CD14-positive monocyte (primary cell): ENCODE data around the gene SCN10A. TPM values are rescaled to one million over a fixed set of nuclear protein-coding genes. Genes with fewer than 3 reads are reported as not detected.

Source experiments
- DNase-seq, 3 donors: peaks; one replicate each; pipeline ENCODE4 v3.0.0-alpha.2; 2011 to 2022
- H2AFZ ChIP-seq: 2 replicates; pipeline ENCODE4 v1.6.0; 2012; ENCODE audit warnings: mild to moderate bottlenecking, low read depth, low read length, inconsistent platforms; ENCODE audit not compliant: insufficient read depth, poor library complexity, severe bottlenecking
- H3K27ac ChIP-seq, 2 donors: 1 replicate in 1 of 2; 2 replicates in 1 of 2; pipeline ENCODE4 v1.5.1; 2012 to 2013; ENCODE audit warnings: low read length in 2 of 2, control low read depth in 1 of 2, inconsistent platforms in 1 of 2, low read depth in 1 of 2, mild to moderate bottlenecking in 1 of 2
- H3K27me3 ChIP-seq, 2 donors: one replicate each; pipeline versions ENCODE4 v1.6.0 to v1.6.1; 2011 to 2013; ENCODE audit warnings: low read length in 2 of 2; ENCODE audit not compliant: control insufficient read depth in 2 of 2, insufficient read depth in 2 of 2
- H3K36me3 ChIP-seq, 2 donors: replicated peaks in 1 of 2; 1 replicate in 1 of 2; 2 replicates in 1 of 2; pipeline versions ENCODE4 v1.5.1 to v1.6.1; 2012 to 2013; ENCODE audit warnings: low read length in 2 of 2, control low read depth in 1 of 2, inconsistent platforms in 1 of 2, mild to moderate bottlenecking in 1 of 2; ENCODE audit not compliant: insufficient read depth in 2 of 2, control insufficient read depth in 1 of 2
- H3K4me1 ChIP-seq, 2 donors: 1 replicate in 1 of 2; 2 replicates in 1 of 2; pipeline versions ENCODE4 v1.5.1 to v1.6.1; 2012 to 2013; ENCODE audit warnings: low read length in 2 of 2, control low read depth in 1 of 2, inconsistent platforms in 1 of 2, mild to moderate bottlenecking in 1 of 2, moderate library complexity in 1 of 2; ENCODE audit not compliant: insufficient read depth in 2 of 2, control insufficient read depth in 1 of 2
- H3K4me2 ChIP-seq: replicated peaks from 2 replicates; pipeline ENCODE3; 2012; ENCODE audit warnings: low read length, moderate library complexity, mild to moderate bottlenecking; ENCODE audit not compliant: poor library complexity, severe bottlenecking; ENCODE audit errors: extremely low read depth
- H3K4me3 ChIP-seq, 3 experiments: fragments of 200-600 bp in 1 of 3; sonication (generic) in 1 of 3; replicated peaks in 1 of 3; 1 replicate in 2 of 3; 2 replicates in 1 of 3; pipeline ENCODE4 v1.5.1; 2011 to 2013; ENCODE audit warnings: low read length in 3 of 3, mild to moderate bottlenecking in 3 of 3, control low read depth in 2 of 3, low read depth in 2 of 3, inconsistent platforms in 1 of 3, moderate library complexity in 1 of 3
- H3K79me2 ChIP-seq: 2 replicates; pipeline ENCODE4 v1.6.0; 2012; ENCODE audit warnings: mild to moderate bottlenecking, control low read depth, inconsistent platforms, low read length, moderate library complexity; ENCODE audit not compliant: insufficient read depth
- H3K9ac ChIP-seq: 2 replicates; pipeline ENCODE4 v1.6.0; 2017; ENCODE audit warnings: low read length, mild to moderate bottlenecking; ENCODE audit not compliant: insufficient read depth, poor library complexity, severe bottlenecking
- H3K9me3 ChIP-seq, 2 donors: replicated peaks in 1 of 2; 1 replicate in 1 of 2; 2 replicates in 1 of 2; pipeline versions ENCODE4 v1.5.1 to v1.6.1; 2012 to 2013; ENCODE audit warnings: low read length in 2 of 2, control low read depth in 1 of 2; ENCODE audit not compliant: control insufficient read depth in 1 of 2, insufficient read depth in 1 of 2
- H4K20me1 ChIP-seq: 2 replicates; pipeline ENCODE4 v1.6.0; 2012; ENCODE audit warnings: mild to moderate bottlenecking, low read length, control low read depth, moderate library complexity; ENCODE audit not compliant: insufficient read depth
- H3K27ac Mint-ChIP-seq, 7 donors: one replicate each; pipeline ENCODE4 v1.8.0; 2020; ENCODE audit warnings: mild to moderate bottlenecking in 7 of 7, mixed read lengths in 7 of 7, moderate library complexity in 6 of 7, inconsistent platforms in 2 of 7
- H3K27me3 Mint-ChIP-seq, 3 donors: one replicate each; pipeline ENCODE4 v1.8.0; 2021 to 2022; ENCODE audit warnings: low read depth in 3 of 3, mild to moderate bottlenecking in 3 of 3, mixed read lengths in 3 of 3, moderate library complexity in 3 of 3, inconsistent platforms in 1 of 3
- H3K36me3 Mint-ChIP-seq, 2 donors: one replicate each; pipeline ENCODE4 v1.8.0; 2020; ENCODE audit warnings: mixed read lengths in 2 of 2, inconsistent platforms in 1 of 2, mild to moderate bottlenecking in 1 of 2
- H3K4me1 Mint-ChIP-seq: one replicate; pipeline ENCODE4 v1.8.0; 2020; ENCODE audit warnings: mild to moderate bottlenecking, mixed read lengths
- H3K4me3 Mint-ChIP-seq, 2 donors: one replicate each; pipeline ENCODE4 v1.8.0; 2020; ENCODE audit warnings: mild to moderate bottlenecking in 2 of 2, mixed read lengths in 2 of 2, moderate library complexity in 1 of 2
- H3K9me3 Mint-ChIP-seq, 7 donors: one replicate each; pipeline ENCODE4 v1.8.0; 2020 to 2022; ENCODE audit warnings: mixed read lengths in 7 of 7, mild to moderate bottlenecking in 6 of 7, moderate library complexity in 6 of 7, inconsistent platforms in 2 of 7
- WGBS: methylation state at CpG from one replicate; pipeline ENCODE4 v1.1.5; 2013; ENCODE audit warnings: missing lambda C conversion rate; ENCODE audit not compliant: insufficient coverage; 5-methylcytosine and 5-hydroxymethylcytosine counted together
- intact Hi-C, 2 donors: fragments of 100-400 bp; cut with micrococcal nuclease; formaldehyde crosslinking; loops; one replicate each; pipeline versions ENCODE4 v1.15.0 to v1.15.1; 2023
- polyA plus RNA-seq, 3 donors: library from polyadenylated mRNA; depleted of rRNA in 1 of 3; unstranded in 2 of 3; stranded (reverse) in 1 of 3; fragments of 300-500 nt in 2 of 3; fragments of >200 nt in 1 of 3; fragmentation: Illumina TruSeq in 2 of 3; gene quantifications; 1 replicate in 2 of 3; 2 replicates in 1 of 3; pipeline ENCODE4 v1.2.3, GENCODE V29; 2012 to 2021
- TF ChIP-seq, protein P1 (sequence below): fragments of 200-600 bp; IDR thresholded peaks from one replicate; pipeline ENCODE4 v1.8.0; 2022; ENCODE audit warnings: antibody characterized with exemption, mild to moderate bottlenecking

The SCN10A gene
- polyA plus RNA-seq, 3 donors, result not detected

DNA sequence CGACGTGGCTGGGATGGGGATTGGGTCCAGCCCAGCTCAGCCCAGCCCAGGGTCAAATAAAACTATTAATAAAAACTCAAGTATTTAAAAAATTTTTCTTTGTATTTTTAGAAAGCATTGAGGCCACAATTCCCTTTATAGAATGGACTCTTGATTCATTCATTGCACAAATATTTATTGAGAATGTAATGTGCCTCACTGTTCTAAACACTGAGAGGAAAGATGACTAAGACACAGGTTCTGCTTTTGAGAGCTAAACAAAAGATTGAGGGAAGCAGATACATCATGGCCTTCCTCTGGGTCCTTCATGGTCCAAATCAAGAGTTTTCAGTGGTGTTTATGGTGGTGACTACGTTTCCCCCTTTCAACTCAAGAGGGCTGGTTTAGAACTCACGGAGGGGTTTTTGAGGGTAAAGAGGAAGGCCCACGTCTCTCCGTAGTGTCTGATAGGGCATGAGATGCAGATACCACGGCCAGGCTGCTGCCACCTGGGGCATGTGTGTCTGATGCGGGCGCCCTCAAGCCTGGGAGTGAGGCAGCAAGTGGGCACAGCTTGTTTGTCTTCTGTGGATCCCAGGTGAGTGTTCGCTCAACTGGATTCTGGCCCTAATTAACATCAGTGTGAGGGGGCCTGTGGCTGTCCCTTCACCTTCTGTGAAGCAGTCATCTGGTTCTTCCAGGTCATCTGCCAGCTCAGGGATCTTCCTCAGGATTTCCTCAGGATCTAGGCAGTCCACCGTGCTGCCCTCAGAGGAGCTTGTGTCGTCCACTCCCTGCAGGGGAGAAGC lies 93.0 kb downstream of the SCN10A start:
- no peaks in the 10 kb centered on the region for H3K9me3 ChIP-seq
- no peak overlapping the region for H3K4me3 ChIP-seq
- no peak for DNase-seq
- 77% methylated on average over 6 of the region's 12 CpGs for WGBS
- peak overlapping the region in 1 of 7 donors; percentile 37 for H3K27ac Mint-ChIP-seq
- no peak overlapping the region for H3K27ac ChIP-seq
- H3K9me3 Mint-ChIP-seq, result peaks cover 0 to 2% (median 0%) of the 10 kb centered on the region in 7 donors
- H2AFZ ChIP-seq, result no peak overlapping the region
- H3K4me2 ChIP-seq, result no peak overlapping the region
- H3K36me3 ChIP-seq, result no peaks in the 10 kb centered on the region
- H4K20me1 ChIP-seq, result no peaks in the 10 kb centered on the region
- H3K27me3 Mint-ChIP-seq, result peaks cover 2 to 7% (median 2%) of the 10 kb centered on the region in 3 donors
- peaks cover 2% of the 10 kb centered on the region for H3K4me1 Mint-ChIP-seq
- no peak overlapping the region for H3K4me3 Mint-ChIP-seq
- H3K27me3 ChIP-seq, result no peaks in the 10 kb centered on the region
- no peak overlapping the region for H3K9ac ChIP-seq
- TF ChIP-seq, protein P1, sequence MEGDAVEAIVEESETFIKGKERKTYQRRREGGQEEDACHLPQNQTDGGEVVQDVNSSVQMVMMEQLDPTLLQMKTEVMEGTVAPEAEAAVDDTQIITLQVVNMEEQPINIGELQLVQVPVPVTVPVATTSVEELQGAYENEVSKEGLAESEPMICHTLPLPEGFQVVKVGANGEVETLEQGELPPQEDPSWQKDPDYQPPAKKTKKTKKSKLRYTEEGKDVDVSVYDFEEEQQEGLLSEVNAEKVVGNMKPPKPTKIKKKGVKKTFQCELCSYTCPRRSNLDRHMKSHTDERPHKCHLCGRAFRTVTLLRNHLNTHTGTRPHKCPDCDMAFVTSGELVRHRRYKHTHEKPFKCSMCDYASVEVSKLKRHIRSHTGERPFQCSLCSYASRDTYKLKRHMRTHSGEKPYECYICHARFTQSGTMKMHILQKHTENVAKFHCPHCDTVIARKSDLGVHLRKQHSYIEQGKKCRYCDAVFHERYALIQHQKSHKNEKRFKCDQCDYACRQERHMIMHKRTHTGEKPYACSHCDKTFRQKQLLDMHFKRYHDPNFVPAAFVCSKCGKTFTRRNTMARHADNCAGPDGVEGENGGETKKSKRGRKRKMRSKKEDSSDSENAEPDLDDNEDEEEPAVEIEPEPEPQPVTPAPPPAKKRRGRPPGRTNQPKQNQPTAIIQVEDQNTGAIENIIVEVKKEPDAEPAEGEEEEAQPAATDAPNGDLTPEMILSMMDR, result no peak
- no peaks in the 10 kb centered on the region for H3K79me2 ChIP-seq
- intact Hi-C loops, result no loop called here
- no peaks in the 10 kb centered on the region for H3K4me1 ChIP-seq
- H3K36me3 Mint-ChIP-seq, result no peaks in the 10 kb centered on the region

DNA sequence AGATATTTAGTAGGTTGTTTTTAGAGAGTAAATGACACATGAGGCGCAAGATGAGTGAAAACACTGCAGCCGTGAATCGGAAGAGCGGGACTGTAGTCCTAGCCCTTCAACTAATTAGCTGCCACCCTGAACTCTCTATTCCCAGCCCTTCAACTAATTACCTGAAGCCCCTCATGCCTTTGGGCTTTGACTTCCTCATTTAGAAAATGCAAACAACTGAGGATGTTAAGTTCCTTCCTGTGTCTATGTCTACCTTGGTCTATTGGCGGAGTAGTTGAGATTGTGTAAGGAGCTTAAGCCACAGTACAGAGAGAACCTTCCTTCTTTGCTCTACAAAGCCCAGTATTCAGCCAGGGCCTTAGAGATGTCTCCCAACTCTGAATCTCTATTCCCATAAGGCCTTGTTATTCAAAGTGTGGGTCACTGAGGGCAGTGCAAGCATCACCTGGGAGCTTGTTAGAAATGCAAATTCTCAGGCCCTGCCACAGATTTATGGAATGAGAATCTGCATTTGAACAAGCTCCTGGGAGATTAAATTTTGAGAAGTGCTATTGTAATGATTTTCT lies 94.7 kb downstream of the SCN10A start:
- intact Hi-C loops, result no loop called here
- H3K36me3 Mint-ChIP-seq, result no peaks in the 10 kb centered on the region
- H3K4me1 Mint-ChIP-seq, result peaks cover 2% of the 10 kb centered on the region

More for the DNA sequence above, 94.7 kb downstream of the SCN10A start:
- Histone ChIP-seq H3K9me3 (no peaks in the 10 kb centered on the region), H2AFZ (no peak overlapping the region), H3K27me3 (no peaks in the 10 kb centered on the region), H3K4me1 (no peaks in the 10 kb centered on the region), H3K79me2 (no peaks in the 10 kb centered on the region), H3K4me3 (no peak overlapping the region), H3K36me3 (no peaks in the 10 kb centered on the region), H3K27ac (no peak overlapping the region), H3K9ac (no peak overlapping the region), H3K4me2 (no peak overlapping the region), H4K20me1 (no peaks in the 10 kb centered on the region)
- DNase-seq, result no peak
- Mint-ChIP-seq H3K27me3 (peaks cover 2 to 4% (median 2%) of the 10 kb centered on the region in 3 donors), H3K27ac (no peak overlapping the region), H3K4me3 (no peak overlapping the region), H3K9me3 (peaks cover 0 to 2% (median 0%) of the 10 kb centered on the region in 7 donors)
- TF ChIP-seq, protein P1, result no peak
- WGBS, result 100% methylated on average over 1 of the region's 5 CpGs
